ENCODE measurements around the gene EML3.
"Not testable (repeated sequence)": the region's sequence is repeated elsewhere in the genome, so short reads cannot be mapped to it uniquely, and the experiment has no call there.

EML3 gene

DNA sequence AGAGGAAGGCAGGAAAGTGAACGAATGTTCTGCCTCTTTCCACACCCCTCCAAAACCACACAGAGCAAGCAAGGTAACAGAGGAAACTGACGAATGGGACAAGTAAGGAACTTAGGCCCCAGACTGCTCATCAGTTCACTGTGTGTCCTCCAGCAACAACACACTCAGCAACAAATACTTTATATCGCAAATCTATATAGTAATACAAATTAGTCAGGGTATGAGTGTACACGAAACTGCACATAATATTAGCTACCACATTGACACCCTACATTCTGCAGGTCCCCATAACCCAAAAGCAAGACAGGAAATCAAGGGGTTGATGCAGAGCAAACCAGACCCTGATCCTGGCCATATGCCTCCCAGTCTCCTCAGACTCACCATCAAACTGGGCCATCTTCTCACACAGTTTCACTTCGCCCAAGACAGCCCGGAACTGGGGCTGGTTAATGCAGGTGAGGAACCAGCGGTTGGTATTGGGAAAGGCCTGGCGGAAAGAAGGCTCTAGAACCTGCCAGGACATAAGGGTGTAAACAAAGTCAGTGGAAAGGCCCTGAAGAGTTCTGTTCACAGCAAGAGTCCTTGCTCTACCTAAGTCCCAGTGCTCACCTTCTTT lies 45.4 kb downstream of the EML3 start:
- DNase-seq: no peak

DNA sequence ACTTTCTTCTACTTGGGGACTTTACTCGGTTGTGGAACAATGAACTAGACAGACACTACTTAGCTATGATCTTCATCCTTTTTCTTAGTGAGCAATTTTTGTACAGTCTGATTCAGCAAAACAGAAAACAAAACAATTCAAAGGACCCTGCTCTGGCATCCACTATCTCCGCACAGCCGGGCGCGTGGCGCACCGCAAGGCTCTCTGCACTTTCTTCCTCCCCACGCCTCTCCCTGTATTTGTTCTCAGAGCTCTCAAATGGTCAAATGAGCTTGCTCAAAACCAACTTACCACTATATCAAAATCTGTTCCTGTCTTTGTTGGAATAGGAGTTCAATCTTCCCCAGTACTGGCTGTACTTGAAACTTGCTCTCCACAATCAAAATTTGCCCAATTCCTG lies 46.3 kb downstream of the EML3 start:
- no peak for DNase-seq

DNA sequence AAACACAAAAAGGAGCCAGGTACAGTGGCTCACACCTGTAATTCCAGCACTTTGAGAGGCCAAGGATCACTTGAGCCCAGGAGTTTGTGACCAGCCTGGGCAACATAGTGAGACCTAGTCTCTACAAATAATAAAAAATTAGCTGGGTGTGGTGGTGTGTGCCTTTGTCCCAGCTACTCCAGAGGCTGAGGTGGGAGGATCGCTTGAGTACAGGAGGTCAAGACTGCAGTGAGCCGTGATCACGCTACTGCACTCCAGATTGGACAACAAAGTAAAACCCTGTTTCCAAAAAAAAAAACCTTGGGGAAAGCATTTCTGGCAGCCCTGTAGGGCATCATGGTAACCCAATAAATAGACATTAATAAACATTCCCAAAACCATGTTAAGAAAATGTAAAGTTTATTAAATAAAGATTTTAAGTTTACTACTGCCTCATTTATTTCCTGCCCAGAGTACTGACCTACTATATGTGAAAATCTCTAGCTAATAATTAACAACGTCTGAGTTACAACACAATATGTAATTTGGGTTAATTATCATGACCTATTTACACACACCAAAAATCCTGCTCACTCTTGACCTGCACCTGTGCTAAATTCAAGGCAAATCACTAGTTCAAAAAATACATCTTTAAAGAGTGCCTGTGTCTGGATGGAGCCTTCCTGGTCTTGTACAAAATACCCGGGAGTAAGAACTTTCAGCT lies 47.3 kb downstream of the EML3 start:
- no peak for DNase-seq

DNA sequence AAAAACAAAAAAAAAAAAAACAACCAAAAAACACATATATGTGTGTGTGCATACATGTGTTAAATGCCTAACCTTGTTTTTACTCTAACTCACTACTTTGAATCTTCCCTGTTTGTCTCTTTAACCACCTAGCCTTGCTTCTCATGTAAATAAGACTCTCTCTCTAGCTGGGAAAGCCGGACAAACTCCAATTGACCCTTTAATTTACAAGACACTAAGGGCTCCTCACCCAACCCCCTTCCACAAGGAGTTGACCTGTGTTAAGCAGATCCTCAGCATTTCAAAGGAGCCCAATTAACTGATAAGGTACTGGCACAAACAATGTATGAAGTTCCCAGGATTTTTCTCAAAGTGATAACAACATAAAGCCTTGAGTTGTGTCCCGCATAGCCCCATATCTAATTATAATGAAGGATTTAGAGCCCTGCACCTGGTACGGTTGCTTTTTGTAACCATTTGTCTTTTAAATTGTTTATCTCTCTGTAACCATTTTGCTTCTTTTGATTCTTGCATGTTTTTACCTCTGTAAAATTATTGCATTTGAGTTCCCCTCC lies 50.8 kb downstream of the EML3 start:
- DNase-seq: not testable (repeated sequence)

GRCh38 chr11:62560566-62561103 lies 51.9 kb downstream of the EML3 start:
- DNase-seq: peak; percentile 98

GRCh38 chr11:62559626-62560025 lies 52.9 kb downstream of the EML3 start:
- DNase-seq: not testable (repeated sequence)

DNA sequence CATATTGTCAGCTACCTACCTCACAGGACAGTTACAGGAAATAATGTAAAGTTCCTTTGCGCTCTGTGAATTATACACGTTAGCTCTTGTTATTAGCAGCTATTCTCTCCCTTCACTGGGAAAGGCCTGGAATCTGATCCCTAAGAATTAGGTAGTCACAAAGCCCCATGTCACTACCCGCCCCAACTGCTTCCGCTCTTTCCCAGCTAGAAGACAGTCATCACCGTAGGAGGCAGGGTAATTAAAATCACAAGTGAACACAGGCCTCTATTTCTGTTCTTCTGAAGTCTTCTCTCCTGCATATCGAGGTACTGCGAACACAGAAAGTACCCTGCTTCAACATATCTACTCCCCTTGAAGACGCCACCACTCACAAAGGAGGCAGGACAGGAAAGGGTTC lies 53.4 kb downstream of the EML3 start:
- DNase-seq: no peak

DNA sequence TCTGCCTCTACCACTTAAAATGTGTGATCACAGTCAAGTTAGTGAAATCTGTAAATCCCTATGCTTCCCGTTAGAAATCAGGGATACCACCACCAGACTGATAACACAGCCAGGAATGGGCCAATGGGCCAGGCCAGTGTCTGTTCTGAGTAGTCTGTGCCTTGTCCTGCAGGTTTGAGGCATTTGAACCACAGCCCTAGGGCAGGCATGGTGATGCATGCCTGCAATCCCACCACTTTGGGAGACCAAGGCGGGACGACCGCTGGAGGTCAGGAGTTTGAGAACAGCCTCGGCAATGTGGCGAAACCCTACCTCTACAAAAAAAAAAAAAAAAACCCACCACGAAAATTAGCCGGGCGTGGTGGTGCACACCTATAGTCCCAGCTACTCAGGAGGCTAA lies 53.9 kb downstream of the EML3 start:
- DNase-seq: no peak

DNA sequence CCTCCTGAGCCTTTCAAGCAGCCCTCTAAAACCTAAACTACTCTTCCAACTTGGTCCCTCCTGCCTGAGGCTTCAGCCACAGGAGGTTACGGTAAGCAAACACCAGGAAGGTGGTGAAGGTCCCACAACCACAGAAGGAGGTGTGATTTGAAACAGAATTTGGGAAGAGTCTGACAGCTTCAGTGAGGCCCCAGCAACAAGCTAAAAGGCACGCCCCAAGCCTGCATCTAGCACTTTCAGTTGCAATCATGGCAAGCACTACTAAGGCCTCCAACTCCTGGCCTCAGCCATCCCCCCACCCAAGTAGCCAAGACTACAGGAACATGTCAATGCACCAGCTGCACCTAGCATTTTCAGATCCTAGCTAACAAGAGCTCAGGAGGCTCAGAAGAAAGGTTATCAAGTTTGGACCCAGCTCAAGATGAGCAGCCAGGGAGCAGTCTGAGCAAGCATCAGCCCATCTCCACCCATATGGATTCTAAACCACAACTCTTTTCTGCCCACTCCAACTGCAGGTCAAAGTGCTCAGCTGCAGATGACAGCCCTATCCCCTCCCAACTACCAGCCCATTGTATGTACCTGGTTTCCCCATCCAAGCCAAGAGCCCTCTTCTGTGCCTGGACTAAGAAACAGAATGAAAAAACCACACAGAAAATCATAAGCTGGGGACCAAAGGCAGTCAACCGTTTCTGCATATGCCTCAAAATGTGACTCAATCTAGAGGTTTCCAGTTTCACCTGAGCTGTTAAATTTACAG lies 55.5 kb downstream of the EML3 start:
- DNase-seq: no peak

GRCh38 chr11:62556108-62556874 lies 56.3 kb downstream of the EML3 start:
- peak; percentile 95 for DNase-seq

GRCh38 chr11:62555464-62556107 lies 57.0 kb downstream of the EML3 start:
- DNase-seq: no peak

DNA sequence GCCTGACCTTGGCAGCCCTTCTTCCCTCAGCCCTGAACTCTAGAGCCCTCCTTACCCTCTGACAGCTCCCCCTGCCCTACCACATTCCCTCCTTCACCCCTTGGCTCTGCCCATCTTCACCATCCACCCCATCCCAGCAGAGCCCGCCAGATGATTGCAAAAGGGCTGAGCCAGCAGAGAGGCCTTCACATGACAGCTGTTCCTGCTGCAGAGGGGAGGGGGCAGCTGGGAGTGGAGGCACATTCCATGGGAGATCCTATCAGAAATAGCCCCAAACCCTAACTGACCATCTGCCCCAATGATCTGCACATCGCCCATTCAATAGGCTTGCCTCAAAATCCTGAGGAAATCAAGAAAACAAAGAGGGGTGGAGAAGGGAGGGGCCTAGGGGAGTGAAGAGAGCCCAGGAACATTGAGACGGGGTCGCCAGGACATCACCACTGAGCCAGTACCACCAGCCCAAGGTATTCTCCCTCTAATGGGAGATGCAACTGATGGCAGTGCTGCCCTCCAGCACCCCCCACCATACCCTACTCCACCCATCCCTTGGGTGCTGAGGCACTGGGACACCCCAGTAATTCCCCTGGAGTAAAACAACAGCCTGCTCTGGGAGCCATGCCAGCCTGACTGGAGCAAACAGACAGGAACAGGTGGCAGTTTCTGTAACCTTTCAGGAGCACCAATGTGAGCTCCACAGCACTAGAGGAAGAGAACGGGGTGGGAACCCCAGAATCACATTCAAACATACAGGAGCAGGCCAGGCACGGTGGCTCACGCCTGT lies 58.0 kb downstream of the EML3 start:
- DNase-seq: no peak

DNA sequence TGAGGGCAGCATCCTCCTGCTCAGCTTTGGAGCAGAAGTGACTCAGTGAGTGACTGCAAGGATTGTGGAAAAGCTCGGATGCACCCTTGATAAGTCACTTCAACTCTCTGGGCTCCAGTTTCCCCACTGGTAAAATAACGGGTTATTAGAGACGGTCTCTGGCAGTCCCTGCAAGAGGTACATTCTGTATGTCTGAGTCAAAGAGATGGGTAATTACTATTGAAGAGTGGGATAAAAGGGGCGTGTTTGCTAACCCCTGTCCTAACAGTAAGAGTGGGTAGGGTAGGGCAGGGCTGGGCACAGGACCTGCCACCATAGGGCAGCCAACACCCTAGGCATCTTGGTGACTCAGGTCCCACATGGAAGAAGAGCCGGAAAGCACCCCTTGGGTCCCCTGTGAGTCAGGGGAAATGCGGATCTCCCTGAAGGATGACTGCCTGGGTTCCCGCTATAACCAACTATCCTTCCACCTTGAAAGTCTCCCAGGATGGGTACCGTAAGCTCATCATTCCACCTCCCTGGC lies 58.7 kb downstream of the EML3 start:
- DNase-seq: peak; percentile 90

DNA sequence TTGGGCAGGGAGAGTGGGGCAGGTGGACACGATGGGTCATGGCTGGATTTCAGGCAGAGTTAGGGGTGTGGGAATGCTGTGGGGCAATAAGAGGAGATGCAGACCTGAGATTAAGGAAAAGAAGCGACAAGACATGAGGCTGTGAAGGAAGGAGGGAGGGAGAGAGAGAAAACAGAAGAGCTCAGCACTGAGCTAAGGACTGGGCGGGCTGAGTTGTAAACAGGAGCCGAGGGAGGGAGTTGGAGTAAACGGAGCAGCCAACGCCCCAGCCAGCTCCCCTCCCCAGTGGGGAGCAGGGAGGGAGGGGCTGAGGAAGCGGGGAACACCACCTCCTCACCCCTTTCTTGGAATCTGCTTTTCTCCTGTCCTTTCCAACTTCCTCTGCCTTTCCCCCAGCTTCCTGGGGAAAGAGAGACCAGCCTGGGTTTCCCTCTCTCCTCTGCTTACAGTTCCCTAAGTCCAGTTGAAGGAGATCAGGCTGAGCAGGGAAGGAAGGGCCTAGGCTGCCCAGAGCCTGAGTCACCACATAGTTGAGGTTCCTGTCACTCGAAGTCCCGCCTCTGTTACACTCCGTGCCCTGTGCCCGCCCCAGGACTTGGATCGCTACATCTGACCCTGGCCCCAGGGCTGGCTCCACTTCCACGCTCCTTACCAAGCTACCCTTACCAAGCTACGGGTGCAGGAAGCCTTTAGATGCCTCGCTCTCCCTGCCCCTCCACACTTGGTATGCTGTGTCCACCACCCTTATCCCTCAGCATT lies 59.3 kb downstream of the EML3 start:
- DNase-seq: peak; percentile 94

GRCh38 chr11:62552485-62553079 lies 60.0 kb downstream of the EML3 start:
- peak; percentile 75 for DNase-seq

All from fibroblast of upper back skin (primary cell).